GM19025 (cell line): ENCODE data around the gene ERVH48-1.
"Not testable (repeated sequence)": the region's sequence is repeated elsewhere in the genome, so short reads cannot be mapped to it uniquely, and the experiment has no call there.

Source experiments
- ATAC-seq: cut with Tn5 transposase; IDR thresholded peaks from one replicate; pipeline ENCODE4 v1.9.1; 2021; ENCODE audit warnings: mild to moderate bottlenecking, low read depth, moderate library complexity; ENCODE audit not compliant: unreplicated experiment

ERVH48-1 gene

GRCh38 chr21:42925114-42925926 lies at the start of gene ERVH48-1:
TSS of gene ERVH48-1 (minus strand) at chr21:42925630. CDS start at chr21:42919006, 6,624 bp downstream.
- no peak for ATAC-seq

- ATAC-seq = peak; percentile 85
These were observed 48.8 kb upstream of the ERVH48-1 start, which contains the start of gene PKNOX1 for GRCh38 chr21:42973991-42974831. TSS of gene PKNOX1 (plus strand) at chr21:42974562. CDS start at chr21:43004382, 29,820 bp downstream.

- no peak for ATAC-seq
These were observed 48.0 kb upstream of the ERVH48-1 start for GRCh38 chr21:42973309-42973990.

DNA sequence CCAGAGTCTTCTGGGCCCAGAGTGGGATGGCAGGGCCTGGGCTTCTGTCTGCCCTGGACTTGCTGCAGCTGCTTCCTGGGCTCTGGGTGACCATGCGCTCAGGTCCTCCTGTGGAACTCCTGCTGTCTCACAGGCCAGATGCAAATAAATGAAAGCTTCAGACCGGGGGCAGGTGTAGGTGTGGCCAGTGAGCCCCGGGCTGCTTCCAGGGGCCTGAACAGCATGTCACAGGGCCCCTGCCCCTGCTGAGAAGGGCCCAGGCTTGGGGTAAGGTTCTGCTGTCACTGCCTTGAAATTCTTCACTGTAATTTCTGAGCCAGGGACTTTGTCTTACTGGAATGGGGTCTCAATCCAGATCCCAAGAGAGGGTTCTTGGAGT lies 46.5 kb upstream of the ERVH48-1 start:
- no peak for ATAC-seq

- no peak for ATAC-seq
These were observed 45.7 kb upstream of the ERVH48-1 start for GRCh38 chr21:42970946-42971653.

GRCh38 chr21:42969193-42969600 lies 43.8 kb upstream of the ERVH48-1 start:
- no peak for ATAC-seq

- ATAC-seq = not testable (repeated sequence)
These were observed 42.2 kb upstream of the ERVH48-1 start for GRCh38 chr21:42967616-42968015.

DNA sequence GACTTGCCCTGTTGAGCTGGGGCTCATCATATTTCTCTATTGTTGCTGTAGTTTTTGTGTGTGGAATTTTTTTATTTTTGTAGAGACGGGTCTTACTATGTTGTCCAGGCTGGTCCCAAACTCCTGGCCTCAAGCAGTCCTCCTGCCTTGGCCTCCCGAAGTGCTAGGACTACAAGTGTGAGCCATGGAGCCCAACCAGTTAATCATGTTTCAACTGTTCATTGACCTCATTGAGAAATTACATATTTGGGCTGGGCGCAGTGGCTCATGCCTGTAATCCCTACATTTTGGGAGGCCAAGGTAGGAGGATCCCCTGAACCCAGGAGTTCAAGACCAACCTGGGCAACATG lies 39.8 kb upstream of the ERVH48-1 start:
- no peak for ATAC-seq

DNA sequence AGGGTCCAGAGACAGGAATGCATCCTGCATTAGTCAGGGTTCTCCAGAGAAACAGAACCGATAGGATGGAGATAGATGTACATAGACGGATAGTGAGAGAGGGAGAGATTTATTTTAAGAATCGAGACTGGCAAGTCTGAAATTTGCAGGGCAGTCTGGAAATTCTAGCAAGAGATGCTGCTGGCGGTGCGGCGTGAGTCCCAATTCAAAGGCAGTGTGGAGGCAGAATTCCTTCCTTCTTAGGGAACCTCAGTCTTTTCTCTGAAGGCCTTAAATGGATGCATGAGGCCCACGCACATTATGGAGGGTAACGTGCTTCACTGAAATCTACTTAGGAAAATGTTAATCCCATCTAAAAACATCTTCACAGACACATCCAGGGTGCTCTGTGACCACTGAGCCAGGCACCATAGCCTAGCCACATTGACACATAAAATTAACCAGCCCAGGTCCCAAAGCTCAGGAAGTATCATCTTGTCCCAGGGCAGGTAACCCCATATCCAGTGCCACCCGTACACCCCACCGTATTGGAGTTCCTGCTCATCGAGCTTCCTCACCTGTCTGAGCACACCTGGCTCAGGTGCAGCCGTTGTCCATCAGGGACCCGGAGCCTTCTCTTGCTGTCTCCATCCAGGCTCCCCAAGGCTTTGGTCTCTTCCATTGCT lies 39.2 kb upstream of the ERVH48-1 start:
- no peak for ATAC-seq

- ATAC-seq = no peak
These were observed 38.7 kb upstream of the ERVH48-1 start for GRCh38 chr21:42964086-42964485.

DNA sequence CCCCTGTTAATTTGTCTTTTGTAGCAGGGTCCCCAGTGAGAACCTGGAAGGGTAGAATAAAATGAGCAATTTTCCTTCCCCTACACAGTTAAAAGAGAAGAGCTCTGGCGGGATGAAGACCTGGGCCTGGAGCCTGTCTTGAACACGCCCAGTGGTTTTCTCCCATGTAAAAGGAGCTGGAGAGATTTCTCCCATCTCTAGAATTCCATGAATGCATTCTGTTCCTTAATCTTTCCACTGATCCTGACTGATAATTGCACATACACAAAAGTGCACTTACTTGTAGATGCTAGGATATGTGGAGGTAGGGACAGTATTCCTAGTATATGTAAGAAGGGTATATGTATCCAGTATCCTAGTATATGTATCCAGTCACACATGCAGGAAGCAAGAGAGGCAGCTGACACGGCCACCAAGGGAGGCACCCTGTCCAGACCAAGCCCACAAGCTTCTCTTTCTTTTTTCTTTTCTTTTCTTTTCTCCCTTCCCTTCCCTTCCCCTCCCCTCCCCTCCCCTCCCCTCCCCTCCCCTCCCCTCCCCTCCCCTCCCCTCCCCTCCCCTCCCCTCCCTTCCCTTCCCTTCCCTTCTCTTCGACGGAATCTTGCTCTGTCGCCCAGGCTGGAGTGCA lies 37.1 kb upstream of the ERVH48-1 start:
- no peak for ATAC-seq

GRCh38 chr21:42959728-42960127 lies 34.3 kb upstream of the ERVH48-1 start:
- ATAC-seq = no peak

DNA sequence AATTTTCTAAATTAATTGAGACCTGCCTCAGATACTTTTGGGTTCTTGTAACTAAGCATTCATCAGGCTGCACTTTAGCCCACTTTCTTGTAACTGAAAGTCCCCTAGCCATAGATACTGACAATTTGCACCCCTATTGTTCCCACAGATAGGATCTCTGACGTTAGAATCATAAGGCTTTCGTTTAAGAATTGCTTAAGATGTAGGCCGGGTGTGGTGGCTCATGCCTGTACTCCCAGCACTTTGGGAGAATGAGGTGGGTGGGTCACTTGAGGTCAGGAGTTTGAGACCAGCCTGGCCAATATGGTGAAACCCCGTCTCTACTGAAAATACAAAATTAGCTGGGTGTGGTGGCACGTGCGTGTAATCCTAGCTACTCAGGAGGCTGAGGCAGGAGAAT lies 32.7 kb upstream of the ERVH48-1 start:
- not testable (repeated sequence) for ATAC-seq

DNA sequence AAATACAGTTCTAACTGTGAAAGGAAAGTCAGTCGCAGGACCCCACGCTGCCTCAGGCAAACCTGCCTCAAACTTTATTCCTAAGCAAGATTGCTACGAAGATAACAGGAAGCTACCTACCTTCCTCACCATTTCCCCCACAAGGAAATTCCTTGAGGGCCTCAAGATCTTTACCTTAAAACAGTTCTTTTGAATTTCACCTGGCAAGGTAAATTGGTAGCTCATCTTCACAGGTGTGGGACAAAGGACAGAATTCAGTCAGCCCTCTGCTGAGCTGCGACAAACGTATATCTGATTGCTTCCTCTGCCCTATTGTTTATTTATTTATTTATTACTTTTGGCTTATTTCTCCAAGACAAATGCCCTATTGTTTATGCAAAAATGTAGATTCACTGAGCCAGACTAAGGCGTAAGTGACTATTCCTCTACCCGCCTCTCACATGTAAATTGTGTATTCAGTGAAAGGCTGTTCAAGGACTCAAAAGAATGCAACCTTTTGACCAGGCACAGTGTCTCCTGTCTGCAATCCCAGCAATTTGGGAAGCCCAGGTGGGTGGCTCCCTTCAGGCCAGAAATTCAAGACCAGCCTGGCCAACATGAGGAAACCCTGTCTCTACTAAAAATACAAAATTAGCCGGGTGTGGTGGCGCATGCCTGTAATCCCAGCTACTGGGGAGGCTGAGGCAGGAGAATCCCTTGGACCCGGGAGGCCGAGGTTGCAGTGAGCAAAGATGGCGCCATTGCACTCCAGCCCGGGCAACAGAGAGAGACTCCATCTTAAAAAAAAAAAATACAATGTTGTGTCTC lies 31.6 kb upstream of the ERVH48-1 start:
- peak; percentile 78 for ATAC-seq

DNA sequence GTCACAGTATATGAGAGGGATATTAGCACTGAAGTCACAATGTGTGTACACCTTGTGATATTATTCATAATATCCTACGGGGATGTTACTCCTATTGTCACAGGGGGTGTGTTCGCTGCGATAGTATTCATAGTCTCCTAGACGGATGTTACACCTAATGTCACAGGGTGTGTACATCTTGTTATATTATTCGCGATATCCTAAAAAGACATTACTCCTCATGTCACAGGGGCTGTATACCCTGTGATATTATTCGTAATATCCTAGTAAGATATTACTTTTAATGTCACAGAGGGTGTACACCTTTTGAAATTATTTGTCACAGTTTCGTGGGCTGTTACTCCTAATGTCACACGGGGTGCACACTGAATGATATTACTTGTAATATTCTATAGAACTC lies 25.8 kb upstream of the ERVH48-1 start:
- ATAC-seq = not testable (repeated sequence)

GRCh38 chr21:42949094-42949755 lies 23.8 kb upstream of the ERVH48-1 start:
- ATAC-seq = not testable (repeated sequence)

GRCh38 chr21:42942244-42942643 lies 16.8 kb upstream of the ERVH48-1 start:
- no peak for ATAC-seq

DNA sequence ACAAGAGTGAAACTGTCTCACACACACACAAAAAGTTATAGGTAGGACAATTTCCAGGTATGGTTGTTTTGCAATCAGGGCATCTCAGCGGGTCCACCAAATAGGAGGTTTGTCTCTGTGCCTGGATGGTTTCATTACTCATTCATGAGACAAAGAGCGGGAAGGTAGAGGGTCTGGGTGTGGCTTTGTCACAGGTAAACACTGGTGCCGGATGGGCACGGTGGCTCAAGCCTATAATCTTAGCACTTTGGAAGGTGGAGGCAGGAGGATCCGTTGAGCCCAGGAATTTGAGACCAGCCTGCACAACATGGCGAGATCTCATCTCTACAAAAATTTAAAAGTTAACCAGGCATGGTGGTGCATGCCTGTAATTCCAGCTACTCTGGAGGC lies 16.3 kb upstream of the ERVH48-1 start:
- ATAC-seq = no peak
